Astrocyte (in vitro differentiated cells and primary cell): ENCODE measurements around the gene UGT2A3. TPM values are rescaled to one million over a fixed set of nuclear protein-coding genes. Genes with fewer than 3 reads are reported as not detected.

Experiments
- DNase-seq: peaks from one replicate; pipeline ENCODE4 v3.0.0-alpha.2; 2010; ENCODE audit warnings: low read depth
- FAIRE-seq: peaks from 2 replicates; lab custom pipeline; 2011; peaks lifted over from hg19 to GRCh38; lab: Jason Lieb, UNC
- H2AFZ ChIP-seq: 2 replicates; pipeline ENCODE4 v1.6.0; 2012; ENCODE audit warnings: low read depth, low read length, inconsistent platforms
- H3K27ac ChIP-seq: 2 replicates; pipeline ENCODE4 v1.5.1; 2011; ENCODE audit warnings: low read depth, low read length, inconsistent platforms
- H3K27me3 ChIP-seq: 2 replicates; pipeline ENCODE4 v1.6.0; 2011; ENCODE audit warnings: low read length, inconsistent platforms; ENCODE audit not compliant: insufficient read depth
- H3K36me3 ChIP-seq: 2 replicates; pipeline ENCODE4 v1.5.1; 2011; ENCODE audit warnings: low read length, inconsistent platforms; ENCODE audit not compliant: insufficient read depth
- H3K4me1 ChIP-seq: 2 replicates; pipeline ENCODE4 v1.5.1; 2011; ENCODE audit warnings: low read length, inconsistent platforms; ENCODE audit not compliant: insufficient read depth
- H3K4me2 ChIP-seq: 2 replicates; pipeline ENCODE4 v1.6.0; 2012; ENCODE audit warnings: low read length, inconsistent platforms
- H3K4me3 ChIP-seq: 2 replicates; pipeline ENCODE4 v1.5.1; 2011; ENCODE audit warnings: low read depth, mild to moderate bottlenecking, low read length, inconsistent platforms; ENCODE audit not compliant: insufficient read depth
- H3K79me2 ChIP-seq: 2 replicates; pipeline ENCODE4 v1.6.0; 2012; ENCODE audit warnings: mild to moderate bottlenecking, low read length, inconsistent platforms; ENCODE audit not compliant: insufficient read depth
- H3K9ac ChIP-seq: 2 replicates; pipeline ENCODE4 v1.6.0; 2012; ENCODE audit warnings: mild to moderate bottlenecking, low read length, inconsistent platforms
- H3K9me3 ChIP-seq: 2 replicates; pipeline ENCODE4 v1.5.1; 2012; ENCODE audit warnings: low read depth, mild to moderate bottlenecking, low read length, inconsistent platforms; ENCODE audit not compliant: insufficient read depth
- H4K20me1 ChIP-seq: 2 replicates; pipeline ENCODE4 v1.6.0; 2012; ENCODE audit warnings: low read length, inconsistent platforms; ENCODE audit not compliant: insufficient read depth
- H3K27ac Mint-ChIP-seq: one replicate; pipeline ENCODE4 v1.8.0; 2021; ENCODE audit warnings: mild to moderate bottlenecking, mixed read lengths; ENCODE audit not compliant: unreplicated experiment
- H3K27me3 Mint-ChIP-seq: one replicate; pipeline ENCODE4 v1.8.0; 2021; ENCODE audit warnings: low read depth, mixed read lengths; ENCODE audit not compliant: unreplicated experiment
- H3K36me3 Mint-ChIP-seq: one replicate; pipeline ENCODE4 v1.8.0; 2021; ENCODE audit warnings: low read depth, mixed read lengths; ENCODE audit not compliant: unreplicated experiment
- H3K4me1 Mint-ChIP-seq: one replicate; pipeline ENCODE4 v1.8.0; 2021; ENCODE audit warnings: low read depth, mixed read lengths; ENCODE audit not compliant: unreplicated experiment
- H3K4me3 Mint-ChIP-seq: one replicate; pipeline ENCODE4 v1.8.0; 2021; ENCODE audit warnings: mild to moderate bottlenecking, moderate library complexity, mixed read lengths; ENCODE audit not compliant: unreplicated experiment
- H3K9me3 Mint-ChIP-seq: one replicate; pipeline ENCODE4 v1.8.0; 2021; ENCODE audit warnings: mild to moderate bottlenecking, mixed read lengths; ENCODE audit not compliant: unreplicated experiment
- CTCF ChIP-seq: IDR thresholded peaks from 2 replicates; pipeline ENCODE4 v1.5.1; 2011; ENCODE audit warnings: low read depth, mild to moderate bottlenecking, inconsistent platforms, low read length, moderate library complexity; ENCODE audit not compliant: insufficient read depth
- EZH2 ChIP-seq: IDR thresholded peaks from 2 replicates; pipeline ENCODE4 v1.6.1; 2012; ENCODE audit warnings: mild to moderate bottlenecking, low read length, inconsistent platforms; ENCODE audit not compliant: insufficient read depth
- total RNA-seq: library from RNA; stranded (reverse); gene quantifications from 2 replicates; pipeline ENCODE4 v1.2.1, GENCODE V29; 2021

Gene UGT2A3
- total RNA-seq, 1 donor from 2014 or later: not detected

- Histone ChIP-seq H4K20me1 (no peaks in the 10 kb centered on the region), H3K36me3 (no peaks in the 10 kb centered on the region), H3K27ac (no peak overlapping the region), H3K79me2 (no peaks in the 10 kb centered on the region), H2AFZ (no peak overlapping the region), H3K9me3 (no peaks in the 10 kb centered on the region), H3K4me1 (no peaks in the 10 kb centered on the region), H3K9ac (no peak overlapping the region), H3K4me2 (no peak overlapping the region), H3K4me3 (no peak overlapping the region), H3K27me3 (no peaks in the 10 kb centered on the region)
- Mint-ChIP-seq H3K27me3 (no peaks in the 10 kb centered on the region), H3K4me3 (no peak overlapping the region), H3K36me3 (no peaks in the 10 kb centered on the region), H3K4me1 (peaks cover 4% of the 10 kb centered on the region), H3K27ac (no peak overlapping the region), H3K9me3 (no peaks in the 10 kb centered on the region)
- FAIRE-seq (no peak), DNase-seq (no peak)
- no peak for TF ChIP-seq EZH2
- no peak for TF ChIP-seq CTCF
Observed at GRCh38 chr4:68953056-68953596, 1.5 kb upstream of the UGT2A3 start.

DNA sequence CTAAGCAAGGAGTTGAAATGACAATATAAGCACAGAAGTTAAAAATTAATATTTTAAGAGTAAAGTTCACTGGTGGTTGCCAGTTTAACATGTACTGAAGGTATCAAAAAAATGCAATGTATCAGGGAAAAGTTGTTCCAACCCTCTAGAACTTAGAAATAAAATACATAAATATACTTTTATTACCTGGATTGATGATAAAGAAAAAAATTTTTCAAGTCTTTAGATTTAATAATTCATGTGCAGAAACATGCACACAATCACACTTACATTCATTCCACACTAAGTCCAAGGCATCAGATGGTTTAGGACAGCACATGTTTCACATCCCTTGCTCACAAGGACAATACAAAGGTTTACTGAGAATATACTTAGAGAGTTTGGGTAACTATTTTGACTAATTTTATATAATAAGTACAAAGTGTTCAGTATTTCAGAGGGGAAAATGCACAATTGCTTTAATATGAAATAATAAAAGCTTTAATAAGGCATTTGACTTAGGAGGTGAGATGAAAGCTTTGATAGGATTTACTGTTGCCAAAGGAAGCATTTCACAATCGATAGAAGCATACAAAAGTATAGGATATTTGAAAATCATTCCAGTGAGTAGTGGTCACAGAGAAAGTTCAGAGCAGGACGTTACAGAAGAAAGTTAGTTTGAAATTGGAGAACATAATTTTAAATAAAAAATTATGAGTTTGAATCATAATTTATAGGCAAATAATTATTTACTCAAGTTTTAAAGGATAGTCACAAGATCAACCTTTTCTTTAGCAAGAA lies 392 bp upstream of the UGT2A3 start:
- H3K36me3 Mint-ChIP-seq: no peaks in the 10 kb centered on the region
- no peaks in the 10 kb centered on the region for H3K9me3 Mint-ChIP-seq
- H2AFZ ChIP-seq: no peak overlapping the region
- no peak overlapping the region for H3K9ac ChIP-seq
- peaks cover 4% of the 10 kb centered on the region for H3K4me1 Mint-ChIP-seq
- H3K27me3 ChIP-seq: no peaks in the 10 kb centered on the region
- no peak for DNase-seq
- no peaks in the 10 kb centered on the region for H3K36me3 ChIP-seq
- H3K4me2 ChIP-seq: no peak overlapping the region
- no peaks in the 10 kb centered on the region for H4K20me1 ChIP-seq
- H3K27ac Mint-ChIP-seq: no peak overlapping the region
- H3K4me1 ChIP-seq: no peaks in the 10 kb centered on the region
- H3K27ac ChIP-seq: no peak overlapping the region
- no peak overlapping the region for H3K4me3 Mint-ChIP-seq
- no peaks in the 10 kb centered on the region for H3K27me3 Mint-ChIP-seq
- H3K9me3 ChIP-seq: no peaks in the 10 kb centered on the region
- TF ChIP-seq CTCF (no peak), EZH2 (no peak)
- no peak for FAIRE-seq
- H3K4me3 ChIP-seq: no peak overlapping the region
- no peaks in the 10 kb centered on the region for H3K79me2 ChIP-seq

- Histone ChIP-seq H3K9me3 (no peaks in the 10 kb centered on the region), H4K20me1 (no peaks in the 10 kb centered on the region), H2AFZ (no peak overlapping the region), H3K79me2 (no peaks in the 10 kb centered on the region), H3K4me2 (no peak overlapping the region), H3K36me3 (no peaks in the 10 kb centered on the region), H3K9ac (no peak overlapping the region), H3K27me3 (no peaks in the 10 kb centered on the region), H3K4me3 (no peak overlapping the region), H3K4me1 (no peaks in the 10 kb centered on the region), H3K27ac (no peak overlapping the region)
- Mint-ChIP-seq H3K36me3 (no peaks in the 10 kb centered on the region), H3K9me3 (no peaks in the 10 kb centered on the region), H3K4me3 (no peak overlapping the region), H3K27me3 (no peaks in the 10 kb centered on the region), H3K27ac (no peak overlapping the region), H3K4me1 (peaks cover 4% of the 10 kb centered on the region)
- TF ChIP-seq CTCF: no peak
- no peak for TF ChIP-seq EZH2
- DNase-seq: no peak
- FAIRE-seq: no peak
Observed at GRCh38 chr4:68950033-68950432, 1.6 kb downstream of the UGT2A3 start.
